ENCODE results near the gene SPRED2. TPM values are rescaled to one million over a fixed set of nuclear protein-coding genes. Genes with fewer than 3 reads are reported as not detected.

Gene SPRED2
- total and polyA plus RNA-seq, 2 of the 8 experiments (the other 6 are each of a cell fraction or from before 2014, with no cell fraction given), result 15.3 to 22.5 TPM

DNA sequence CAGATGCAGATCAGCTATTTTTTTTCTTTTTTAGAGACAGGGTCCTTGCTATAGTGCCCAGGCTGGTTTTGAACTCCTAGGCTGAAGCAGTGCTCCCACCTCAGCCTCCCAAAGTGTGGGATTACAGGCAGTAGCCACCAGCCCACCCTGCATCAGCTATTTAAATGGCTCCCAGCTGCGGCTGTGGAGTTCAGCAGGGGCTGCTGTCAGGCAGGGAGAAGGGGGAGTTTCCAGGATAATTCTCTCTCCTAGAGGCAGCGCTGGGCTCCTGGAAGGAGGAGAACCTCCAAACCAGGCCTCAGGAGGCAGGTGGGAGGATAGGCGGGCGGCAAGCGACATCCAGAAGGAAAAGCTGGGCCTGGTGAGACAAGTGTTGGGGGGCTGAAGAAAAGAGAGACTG lies 139.0 kb downstream of the SPRED2 start:
- Histone ChIP-seq H4K91ac (replicated peaks; ENCODE audit: insufficient read length, low read length) (no peak overlapping the region), H3K27me3 (replicated peaks in 1 of 4; ENCODE audit: control insufficient read depth in 3 of 4, extremely low read depth in 1 of 4, insufficient read depth in 3 of 4, low read length in 3 of 4) (no peaks in the 10 kb centered on the region; a peak in 1 of 7 replicates), H2BK5ac (ENCODE audit: low read depth, low read length) (no peak overlapping the region), H2BK20ac (ENCODE audit: low read length) (no peak overlapping the region), H4K20me1 (replicated peaks in 1 of 2; ENCODE audit: control insufficient read depth in 1 of 2, insufficient read depth in 2 of 2, low read length in 2 of 2) (peaks cover 0 to 1% of the 10 kb centered on the region in 2 experiments), H3K9ac (replicated peaks in 1 of 4; ENCODE audit: extremely low read depth in 1 of 4, low read depth in 3 of 4, low read length in 3 of 4) (no peak overlapping the region), H4K8ac (ENCODE audit: extremely low read depth, insufficient read depth, low read length) (no peak overlapping the region), H3K4me1 (replicated peaks in 1 of 4; ENCODE audit: control insufficient read depth in 3 of 4, insufficient read depth in 4 of 4, low read length in 3 of 4) (peaks cover 0 to 4% (median under 1%) of the 10 kb centered on the region in 4 experiments; a peak in 1 of 7 replicates), H2BK15ac (ENCODE audit: low read length) (no peak overlapping the region), H3K36me3 (ENCODE audit: control insufficient read depth in 2 of 4, insufficient read depth in 4 of 4, low read length in 3 of 4) (no peaks in the 10 kb centered on the region), H2BK120ac (replicated peaks; ENCODE audit: low read depth, low read length) (no peak overlapping the region), H4K5ac (ENCODE audit: insufficient read length, low read depth, low read length) (no peak overlapping the region), H2AFZ (ENCODE audit: low read length) (no peak overlapping the region), H3K4me3 (ENCODE audit: extremely low read depth in 1 of 4, insufficient read depth in 2 of 4, low read depth in 3 of 4, low read length in 4 of 4) (no peak overlapping the region), H3K23me2 (ENCODE audit: low read depth, low read length) (no peaks in the 10 kb centered on the region), H3K23ac (ENCODE audit: insufficient read length) (no peak overlapping the region), H3K9me3 (ENCODE audit: insufficient read depth in 2 of 2, low read depth in 1 of 2, low read length in 1 of 2) (no peaks in the 10 kb centered on the region), H3K4me2 (ENCODE audit: insufficient read depth in 1 of 2, low read depth in 2 of 2, low read length in 2 of 2) (no peak overlapping the region), H3K4ac (replicated peaks; ENCODE audit: insufficient read length, low read depth, low read length) (no peak overlapping the region), H2BK12ac (ENCODE audit: low read depth, low read length) (no peak overlapping the region), H3K14ac (ENCODE audit: insufficient read length) (no peak overlapping the region), H3K56ac (replicated peaks; ENCODE audit: insufficient read length, low read depth, low read length) (no peak overlapping the region), H3K18ac (ENCODE audit: extremely low read depth, low read length) (no peak overlapping the region), H3K79me1 (ENCODE audit: low read depth, low read length) (no peaks in the 10 kb centered on the region), H2AK5ac (ENCODE audit: low read depth, low read length) (no peak overlapping the region), H3K79me2 (ENCODE audit: control insufficient read depth in 1 of 2, insufficient read depth in 2 of 2, low read length in 2 of 2) (no peaks in the 10 kb centered on the region), H3K27ac (ENCODE audit: low read depth, low read length) (no peak overlapping the region)
- no peak for FAIRE-seq
- no peak for DNase-seq (ENCODE audit: low read depth in 1 of 2, low spot score in 2 of 2)
- TF ChIP-seq CTBP2 (IDR thresholded peaks at IDR 0.05; ENCODE audit: borderline replicate concordance, insufficient read depth, insufficient read length, low read length), result no peak
- POLR2A ChIA-PET (ENCODE audit: partially characterized antibody), result interaction anchor here (0.9 to 1.3 kb wide), 2 partner anchors 25 to 137 kb away, joined by 3 to 5 read pairs; no protein-coding TSS in a partner anchor
- WGBS, 2 experiments (ENCODE audit: extremely low coverage in 1 of 2, insufficient coverage in 1 of 2, insufficient read length in 1 of 2, insufficient replicate concordance in 2 of 2, low coverage in 1 of 2, low lambda C conversion rate in 2 of 2, missing lambda C conversion rate in 1 of 2), result 85% methylated on average over 5 of the region's 5 CpGs; no CpG with 5 or more reads in 1 of the 2 experiments
- CTCF ChIA-PET (ENCODE audit: partially characterized antibody), result interaction anchor here (0.6 to 2.0 kb wide), 13 partner anchors 9 to 376 kb away, joined by 3 to 5 read pairs (median 4); no protein-coding TSS in a partner anchor

Measured in H1 (cell line).